WTC11 (cell line): ENCODE results near the gene PLPP3. TPM values are rescaled to one million over a fixed set of nuclear protein-coding genes. Genes with fewer than 3 reads are reported as not detected.

Experiments
- ATAC-seq: fragments of 200-7000 bp; cut with Tn5 transposase; 2 replicates; pipeline ENCODE4 v1.10.0; 2021; ENCODE audit warnings: mild to moderate bottlenecking, moderate library complexity
- CTCF ChIA-PET: fragments of 300-600 bp; sonication (Branson Sonifier 250); formaldehyde crosslinking; loops from one replicate; lab custom pipeline; 2021; ENCODE audit warnings: antibody characterized with exemption; lab: Charles Lee
- POLR2A ChIA-PET: fragments of 350-600 bp; sonication (Branson Sonifier 250); formaldehyde crosslinking; loops from one replicate; lab custom pipeline; 2021; ENCODE audit warnings: antibody characterized with exemption; lab: Charles Lee
- DNase-seq: peaks from one replicate; pipeline ENCODE4 v3.0.0; 2021; ENCODE audit warnings: low spot score
- H3K27ac Mint-ChIP-seq: 2 replicates; pipeline ENCODE4 v1.8.0; 2021; ENCODE audit warnings: mixed read lengths
- H3K27me3 Mint-ChIP-seq: 2 replicates; pipeline ENCODE4 v1.8.0; 2021; ENCODE audit warnings: low read depth, mild to moderate bottlenecking, moderate library complexity, mixed read lengths
- H3K36me3 Mint-ChIP-seq: 2 replicates; pipeline ENCODE4 v1.8.0; 2021; ENCODE audit warnings: mixed read lengths
- H3K4me1 Mint-ChIP-seq: 2 replicates; pipeline ENCODE4 v1.8.0; 2022; ENCODE audit warnings: mixed read lengths
- H3K4me3 Mint-ChIP-seq: 2 replicates; pipeline ENCODE4 v1.8.0; 2021; ENCODE audit warnings: mild to moderate bottlenecking, moderate library complexity, mixed read lengths
- H3K9me3 Mint-ChIP-seq: 2 replicates; pipeline ENCODE4 v1.8.0; 2021; ENCODE audit warnings: mixed read lengths
- AFF4 ChIP-seq: sonication (generic); formaldehyde crosslinking; IDR thresholded peaks from 2 replicates; pipeline ENCODE4 v1.8.1; 2023; ENCODE audit warnings: mild to moderate bottlenecking, missing genetic modification reagents, borderline replicate concordance
- ATF6 ChIP-seq: sonication (generic); formaldehyde crosslinking; IDR thresholded peaks from 2 replicates; pipeline ENCODE4 v1.8.1; 2023; ENCODE audit warnings: mild to moderate bottlenecking, missing genetic modification reagents
- E2F4 ChIP-seq: sonication (generic); formaldehyde crosslinking; IDR thresholded peaks from 2 replicates; pipeline ENCODE4 v1.8.1; 2022; ENCODE audit warnings: low read depth, mild to moderate bottlenecking, moderate library complexity, missing genetic modification reagents, borderline replicate concordance
- E2F5 ChIP-seq: sonication (generic); formaldehyde crosslinking; IDR thresholded peaks from 2 replicates; pipeline ENCODE4 v1.8.1; 2022; ENCODE audit warnings: mild to moderate bottlenecking, moderate library complexity, missing genetic modification reagents
- ERG ChIP-seq: fragments of 250-450 bp; sonication (Bioruptor Pico); IDR thresholded peaks from 2 replicates; pipeline ENCODE4 v1.8.0; 2021; ENCODE audit warnings: mild to moderate bottlenecking
- ESRRA ChIP-seq: sonication (generic); formaldehyde crosslinking; IDR thresholded peaks from 2 replicates; pipeline ENCODE4 v1.8.1; 2022; ENCODE audit warnings: mild to moderate bottlenecking, missing genetic modification reagents, borderline replicate concordance
- GRHL2 ChIP-seq: fragments of 250-450 bp; sonication (Bioruptor Pico); IDR thresholded peaks from 2 replicates; pipeline ENCODE4 v1.8.0; 2022; ENCODE audit warnings: mild to moderate bottlenecking, moderate library complexity; ENCODE audit not compliant: insufficient replicate concordance, severe bottlenecking
- MXD4 ChIP-seq: fragments of 250-450 bp; sonication (Bioruptor Pico); IDR thresholded peaks from 2 replicates; pipeline ENCODE4 v1.8.0; 2021; ENCODE audit warnings: mild to moderate bottlenecking, moderate library complexity, borderline replicate concordance
- NFATC4 ChIP-seq: fragments of 250-450 bp; sonication (Bioruptor Pico); IDR thresholded peaks from 2 replicates; pipeline ENCODE4 v1.9.0; 2021; ENCODE audit warnings: mild to moderate bottlenecking
- NR1H2 ChIP-seq: sonication (generic); formaldehyde crosslinking; IDR thresholded peaks from 2 replicates; pipeline ENCODE4 v1.9.0; 2021; ENCODE audit warnings: mild to moderate bottlenecking, moderate library complexity, missing genetic modification reagents
- NR3C1 ChIP-seq: sonication (generic); formaldehyde crosslinking; conservative IDR thresholded peaks from 2 replicates; pipeline ENCODE4 v1.8.1; 2023; ENCODE audit warnings: low read depth, mild to moderate bottlenecking, missing genetic modification reagents
- OVOL2 ChIP-seq: fragments of 250-450 bp; sonication (Bioruptor Pico); IDR thresholded peaks from 2 replicates; pipeline ENCODE4 v1.9.0; 2021; ENCODE audit warnings: mild to moderate bottlenecking, borderline replicate concordance
- SMAD4 ChIP-seq: sonication (generic); formaldehyde crosslinking; IDR thresholded peaks from 2 replicates; pipeline ENCODE4 v1.8.0; 2022; ENCODE audit warnings: mild to moderate bottlenecking, missing genetic modification reagents
- SOX15 ChIP-seq: fragments of 250-450 bp; sonication (Bioruptor Pico); IDR thresholded peaks from 2 replicates; pipeline ENCODE4 v1.9.0; 2021; ENCODE audit warnings: mild to moderate bottlenecking
- TCF7 ChIP-seq: sonication (generic); formaldehyde crosslinking; IDR thresholded peaks from 2 replicates; pipeline ENCODE4 v1.8.0; 2022; ENCODE audit warnings: mild to moderate bottlenecking, low read depth, missing genetic modification reagents, moderate library complexity
- ZNF232 ChIP-seq: sonication (generic); formaldehyde crosslinking; IDR thresholded peaks from 2 replicates; pipeline ENCODE4 v1.8.0; 2022; ENCODE audit warnings: mild to moderate bottlenecking, missing genetic modification reagents
- ZNF317 ChIP-seq: sonication (generic); formaldehyde crosslinking; IDR thresholded peaks from 2 replicates; pipeline ENCODE4 v1.8.1; 2023; ENCODE audit warnings: low read depth, mild to moderate bottlenecking, moderate library complexity, missing genetic modification reagents, borderline replicate concordance
- ZNF671 ChIP-seq: fragments of 250-450 bp; sonication (Bioruptor Pico); IDR thresholded peaks from 2 replicates; pipeline ENCODE4 v1.8.0; 2021; ENCODE audit warnings: mild to moderate bottlenecking
- total RNA-seq: library from RNA; stranded (reverse); gene quantifications from 3 replicates; pipeline ENCODE4 v1.2.3, GENCODE V29; 2021
- TF ChIP-seq, protein P1 (sequence below): sonication (generic); formaldehyde crosslinking; IDR thresholded peaks from 2 replicates; pipeline ENCODE4 v1.8.0; 2023; ENCODE audit warnings: mild to moderate bottlenecking, missing genetic modification reagents
- TF ChIP-seq, protein P2 (sequence below): sonication (generic); formaldehyde crosslinking; IDR thresholded peaks from 2 replicates; pipeline ENCODE4 v1.8.1; 2023; ENCODE audit warnings: mild to moderate bottlenecking, missing genetic modification reagents, moderate library complexity

PLPP3 gene
- total RNA-seq, 1 experiment from 2014 or later, result 31.0 TPM

- Mint-ChIP-seq H3K4me1 (peaks cover 37% of the 10 kb centered on the region), H3K27ac (peak overlapping the region; percentile 23; the same call in 1 of the 2 replicates), H3K9me3 (no peaks in the 10 kb centered on the region), H3K4me3 (no peak overlapping the region), H3K27me3 (no peaks in the 10 kb centered on the region), H3K36me3 (peaks cover 25% of the 10 kb centered on the region)
- no peak for TF ChIP-seq SMAD4 (CRISPR knock-in tag)
- TF ChIP-seq, protein P1, sequence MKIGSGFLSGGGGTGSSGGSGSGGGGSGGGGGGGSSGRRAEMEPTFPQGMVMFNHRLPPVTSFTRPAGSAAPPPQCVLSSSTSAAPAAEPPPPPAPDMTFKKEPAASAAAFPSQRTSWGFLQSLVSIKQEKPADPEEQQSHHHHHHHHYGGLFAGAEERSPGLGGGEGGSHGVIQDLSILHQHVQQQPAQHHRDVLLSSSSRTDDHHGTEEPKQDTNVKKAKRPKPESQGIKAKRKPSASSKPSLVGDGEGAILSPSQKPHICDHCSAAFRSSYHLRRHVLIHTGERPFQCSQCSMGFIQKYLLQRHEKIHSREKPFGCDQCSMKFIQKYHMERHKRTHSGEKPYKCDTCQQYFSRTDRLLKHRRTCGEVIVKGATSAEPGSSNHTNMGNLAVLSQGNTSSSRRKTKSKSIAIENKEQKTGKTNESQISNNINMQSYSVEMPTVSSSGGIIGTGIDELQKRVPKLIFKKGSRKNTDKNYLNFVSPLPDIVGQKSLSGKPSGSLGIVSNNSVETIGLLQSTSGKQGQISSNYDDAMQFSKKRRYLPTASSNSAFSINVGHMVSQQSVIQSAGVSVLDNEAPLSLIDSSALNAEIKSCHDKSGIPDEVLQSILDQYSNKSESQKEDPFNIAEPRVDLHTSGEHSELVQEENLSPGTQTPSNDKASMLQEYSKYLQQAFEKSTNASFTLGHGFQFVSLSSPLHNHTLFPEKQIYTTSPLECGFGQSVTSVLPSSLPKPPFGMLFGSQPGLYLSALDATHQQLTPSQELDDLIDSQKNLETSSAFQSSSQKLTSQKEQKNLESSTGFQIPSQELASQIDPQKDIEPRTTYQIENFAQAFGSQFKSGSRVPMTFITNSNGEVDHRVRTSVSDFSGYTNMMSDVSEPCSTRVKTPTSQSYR (CRISPR knock-in tag), result no peak
- CTCF ChIA-PET, result interaction anchor here (1.2 kb wide), 1 partner anchor 86 kb away, joined by 3 read pairs; no protein-coding TSS in a partner anchor
- POLR2A ChIA-PET, result no interaction called here
- no peak for ATAC-seq
- DNase-seq, result no peak
Measured at GRCh38 chr1:56490619-56491018, 88.7 kb downstream of the PLPP3 start.

DNA sequence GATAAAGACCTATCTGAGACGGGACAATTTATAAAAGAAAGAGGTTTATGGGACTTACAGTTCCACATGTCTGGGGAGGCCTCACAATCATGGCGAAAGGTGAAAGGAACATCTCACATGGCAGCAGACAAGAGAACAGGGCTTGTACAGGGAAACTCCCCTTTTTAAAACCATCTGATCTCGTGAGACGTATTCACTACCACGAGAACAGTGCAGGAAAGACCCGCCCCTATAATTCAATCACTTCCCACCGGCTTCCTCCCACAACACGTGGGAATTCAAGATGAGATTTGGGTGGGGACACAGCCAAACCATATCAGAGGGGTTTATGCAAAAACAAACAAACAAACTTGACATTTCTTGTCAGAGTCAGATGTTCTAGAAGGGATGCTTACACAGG lies 89.7 kb downstream of the PLPP3 start:
- no peak for ATAC-seq
- H3K36me3 Mint-ChIP-seq, result peaks cover 18% of the 10 kb centered on the region
- peak overlapping the region; percentile 18; the same call in 1 of the 2 replicates for H3K27ac Mint-ChIP-seq
- no peaks in the 10 kb centered on the region for H3K27me3 Mint-ChIP-seq
- ChIA-PET POLR2A (no interaction called here), CTCF (interaction anchor here (1.2 kb wide), 1 partner anchor 87 kb away, joined by 3 read pairs; no protein-coding TSS in a partner anchor)
- H3K4me1 Mint-ChIP-seq, result peaks cover 30% of the 10 kb centered on the region
- no peaks in the 10 kb centered on the region for H3K9me3 Mint-ChIP-seq
- no peak for DNase-seq
- TF ChIP-seq NFATC4 (CRISPR knock-in tag) (no peak), NR1H2 (CRISPR knock-in tag) (no peak), TCF7 (CRISPR knock-in tag) (no peak), ZNF317 (CRISPR knock-in tag) (no peak), ATF6 (CRISPR knock-in tag) (no peak), ESRRA (CRISPR knock-in tag) (no peak), ERG (CRISPR knock-in tag) (no peak), ZNF232 (CRISPR knock-in tag) (no peak), ZNF671 (CRISPR knock-in tag) (no peak), E2F5 (CRISPR knock-in tag) (no peak), OVOL2 (no peak), SOX15 (CRISPR knock-in tag) (no peak), GRHL2 (CRISPR knock-in tag) (no peak), NR3C1 (no peak)
- no peak overlapping the region for H3K4me3 Mint-ChIP-seq

GRCh38 chr1:56484695-56485094 lies 94.7 kb downstream of the PLPP3 start:
- Mint-ChIP-seq H3K27me3 (no peaks in the 10 kb centered on the region), H3K27ac (no peak overlapping the region), H3K36me3 (no peaks in the 10 kb centered on the region), H3K4me3 (no peak overlapping the region), H3K4me1 (no peaks in the 10 kb centered on the region), H3K9me3 (no peaks in the 10 kb centered on the region)
- ChIA-PET POLR2A (no interaction called here), CTCF (no interaction called here)
- DNase-seq (no peak), ATAC-seq (no peak)
- TF ChIP-seq E2F4 (CRISPR knock-in tag) (no peak), MXD4 (CRISPR knock-in tag) (no peak), AFF4 (no peak), ZNF317 (CRISPR knock-in tag) (no peak)
- TF ChIP-seq, protein P2, sequence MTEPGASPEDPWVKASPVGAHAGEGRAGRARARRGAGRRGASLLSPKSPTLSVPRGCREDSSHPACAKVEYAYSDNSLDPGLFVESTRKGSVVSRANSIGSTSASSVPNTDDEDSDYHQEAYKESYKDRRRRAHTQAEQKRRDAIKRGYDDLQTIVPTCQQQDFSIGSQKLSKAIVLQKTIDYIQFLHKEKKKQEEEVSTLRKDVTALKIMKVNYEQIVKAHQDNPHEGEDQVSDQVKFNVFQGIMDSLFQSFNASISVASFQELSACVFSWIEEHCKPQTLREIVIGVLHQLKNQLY (CRISPR knock-in tag), result no peak
